ENCODE results near the gene CUTA. TPM values are rescaled to one million over a fixed set of nuclear protein-coding genes. Genes with fewer than 3 reads are reported as not detected.

Gene CUTA
- total and polyA plus RNA-seq, 3 donors from 2014 or later = 132 to 146 (median 139) TPM

DNA sequence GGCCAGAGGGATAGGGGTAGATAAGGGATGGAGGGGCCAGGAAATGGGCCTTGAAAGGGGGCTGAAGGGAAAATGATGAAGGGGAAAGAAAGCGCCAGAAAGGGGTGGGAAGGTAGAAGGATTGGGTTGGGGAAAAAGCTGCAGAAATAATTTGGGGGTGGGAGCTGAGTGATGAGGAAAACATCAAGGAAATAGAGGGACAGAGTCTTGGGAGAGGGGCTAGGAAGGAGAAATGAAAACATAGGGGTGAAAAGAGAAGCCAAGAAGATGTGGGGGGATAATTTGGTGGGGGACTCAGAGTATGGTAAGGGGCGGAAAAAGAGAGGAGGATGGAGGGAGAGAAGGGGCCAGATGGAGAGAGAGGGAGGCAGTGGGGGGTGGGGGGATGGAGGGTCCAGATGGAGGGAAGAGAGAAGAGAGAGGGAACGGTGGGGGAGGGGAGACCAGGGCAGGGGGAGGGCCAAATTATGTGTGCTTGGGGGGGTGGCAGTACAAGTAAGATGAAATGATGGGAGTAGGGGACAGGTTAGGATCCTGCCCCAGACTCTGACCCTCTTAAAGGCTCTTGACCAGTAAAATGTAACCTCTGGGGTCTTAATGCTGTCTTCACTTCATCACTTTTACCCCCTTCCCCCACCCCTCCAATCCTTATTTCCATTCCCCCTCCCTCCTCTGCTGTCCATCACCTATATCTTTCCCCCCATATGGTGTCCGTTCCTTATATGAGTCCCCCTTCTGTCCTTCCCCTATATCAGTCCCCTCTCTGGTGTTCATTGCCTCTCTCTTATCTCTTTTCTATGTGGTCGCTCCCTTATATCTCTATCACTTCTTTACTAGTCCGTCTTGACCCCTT is 2.8 kb upstream of the CUTA start:
- intact Hi-C loops (cut with DNase I; ENCODE audit: low total_unique reads) = no loop called here
- Histone ChIP-seq H3K36me3 (ENCODE audit: low read depth, missing control alignments) (no peaks in the 10 kb centered on the region), H3K4me3 (peak overlapping the region; percentile 31 to 56), H3K9me3 (no peaks in the 10 kb centered on the region), H3K27me3 (no peaks in the 10 kb centered on the region), H3K27ac (peak overlapping the region; percentile 91 to 99), H3K4me1 (peaks cover 39% of the 10 kb centered on the region)
- 53 to 58% methylated on average over 6 of the region's 6 CpGs for WGBS, 2 donors
- DNase-seq = no peak
- TF ChIP-seq, protein P1, sequence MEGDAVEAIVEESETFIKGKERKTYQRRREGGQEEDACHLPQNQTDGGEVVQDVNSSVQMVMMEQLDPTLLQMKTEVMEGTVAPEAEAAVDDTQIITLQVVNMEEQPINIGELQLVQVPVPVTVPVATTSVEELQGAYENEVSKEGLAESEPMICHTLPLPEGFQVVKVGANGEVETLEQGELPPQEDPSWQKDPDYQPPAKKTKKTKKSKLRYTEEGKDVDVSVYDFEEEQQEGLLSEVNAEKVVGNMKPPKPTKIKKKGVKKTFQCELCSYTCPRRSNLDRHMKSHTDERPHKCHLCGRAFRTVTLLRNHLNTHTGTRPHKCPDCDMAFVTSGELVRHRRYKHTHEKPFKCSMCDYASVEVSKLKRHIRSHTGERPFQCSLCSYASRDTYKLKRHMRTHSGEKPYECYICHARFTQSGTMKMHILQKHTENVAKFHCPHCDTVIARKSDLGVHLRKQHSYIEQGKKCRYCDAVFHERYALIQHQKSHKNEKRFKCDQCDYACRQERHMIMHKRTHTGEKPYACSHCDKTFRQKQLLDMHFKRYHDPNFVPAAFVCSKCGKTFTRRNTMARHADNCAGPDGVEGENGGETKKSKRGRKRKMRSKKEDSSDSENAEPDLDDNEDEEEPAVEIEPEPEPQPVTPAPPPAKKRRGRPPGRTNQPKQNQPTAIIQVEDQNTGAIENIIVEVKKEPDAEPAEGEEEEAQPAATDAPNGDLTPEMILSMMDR (IDR thresholded peaks at IDR 0.05) = no peak

DNA sequence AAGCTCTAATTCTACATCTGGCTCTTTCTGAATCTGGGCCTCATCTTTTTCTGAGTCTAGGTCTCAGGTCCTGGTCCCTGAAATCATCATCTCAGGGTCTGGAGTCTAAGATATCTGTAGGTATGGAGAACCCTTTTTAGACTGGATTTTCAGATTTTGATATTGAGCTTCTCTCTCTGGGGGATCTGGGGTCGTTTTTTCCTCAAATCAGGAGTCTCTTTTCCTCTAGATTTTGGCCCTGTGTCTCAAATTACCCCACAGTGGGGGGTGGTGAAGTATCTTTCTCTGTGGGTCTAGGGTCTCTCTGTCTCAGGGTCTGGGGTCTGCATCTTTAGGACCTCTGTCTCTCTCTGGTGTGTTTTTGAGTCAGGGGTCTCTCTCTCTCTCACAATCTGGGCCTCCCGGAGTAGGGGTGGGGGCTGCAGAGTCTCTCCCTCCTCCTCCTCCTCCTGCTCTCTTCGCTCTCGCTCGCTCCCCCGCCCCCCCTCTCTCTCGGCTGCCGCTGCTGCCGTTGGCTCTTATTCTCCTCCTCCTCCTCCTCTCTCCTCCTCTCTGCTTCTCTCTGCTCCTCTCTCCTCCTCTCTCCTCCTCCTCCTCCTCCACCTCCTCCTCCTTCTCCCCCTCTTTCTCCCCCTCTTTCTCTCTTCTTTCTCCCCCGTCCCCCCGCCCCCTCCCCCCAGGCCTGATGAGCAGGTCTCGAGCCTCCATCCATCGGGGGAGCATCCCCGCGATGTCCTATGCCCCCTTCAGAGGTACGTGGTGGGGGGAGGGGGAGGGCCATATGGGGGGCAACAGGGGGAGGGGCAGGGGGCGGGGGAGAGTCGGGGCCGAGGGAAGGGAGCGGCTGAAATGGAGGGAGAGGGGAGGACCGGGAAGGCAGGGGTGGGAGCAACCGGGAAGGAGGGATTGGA is 1.9 kb upstream of the CUTA start, which contains the start of gene SYNGAP1:
SYNGAP1 (plus strand) TSS at position 486 of the 911 bp plus-strand sequence; CDS start at position 686, 200 bp downstream.
- peak within 1 kb of the TSS; percentile 31 to 86 for H3K4me3 ChIP-seq
- peaks cover 40% of the 10 kb centered on the region for H3K4me1 ChIP-seq
- 4 to 6% methylated on average over 20 to 21 of the region's 22 CpGs for WGBS, 2 donors
- H3K36me3 ChIP-seq (ENCODE audit: low read depth, missing control alignments) = no peaks in the 10 kb centered on the region
- intact Hi-C loops (cut with DNase I; ENCODE audit: low total_unique reads) = loop anchor here (10.0 kb wide), 1 partner anchor 105 kb away; the partner anchor contains the start of genes TAPBP and ZBTB22
- DNase-seq = peak; percentile 75
- H3K27me3 ChIP-seq = no peaks in the 10 kb centered on the region
- H3K27ac ChIP-seq = peak within 1 kb of the TSS; percentile 91 to 99
- TF ChIP-seq, protein P1 (IDR thresholded peaks at IDR 0.05) = no peak
- no peak for TF ChIP-seq POLR2A (IDR thresholded peaks at IDR 0.05)
- H3K9me3 ChIP-seq = no peaks in the 10 kb centered on the region

DNA sequence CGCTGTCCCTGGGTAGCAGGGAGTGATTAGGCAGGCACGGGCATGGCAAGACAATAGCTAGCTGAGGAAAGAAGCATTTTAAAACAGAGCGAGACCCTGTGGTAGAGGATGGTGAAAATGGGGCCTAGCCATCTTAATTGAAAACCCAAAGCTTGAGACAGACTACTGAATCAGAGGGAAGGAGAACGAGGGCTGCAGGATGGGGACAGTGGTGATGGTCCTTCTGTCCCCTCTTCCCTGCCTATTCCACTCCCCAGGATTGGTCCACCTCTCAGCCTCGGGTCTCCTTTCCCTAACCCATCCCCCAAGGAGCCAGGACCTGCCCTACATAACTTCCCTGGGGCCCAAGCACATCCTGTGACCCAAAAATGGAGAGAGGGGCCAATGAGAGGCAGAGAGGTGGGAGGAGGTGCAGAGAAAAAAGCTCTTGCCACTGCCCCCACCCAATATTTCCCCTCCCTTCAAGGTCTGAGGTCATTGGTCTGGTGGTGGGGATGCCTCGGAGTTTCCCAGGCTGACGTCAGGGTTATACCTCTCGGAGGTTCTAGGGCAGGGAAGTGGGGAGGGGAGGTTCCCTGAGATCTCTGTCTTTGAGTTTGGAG is 884 bp upstream of the CUTA start:
- Histone ChIP-seq H3K27ac (peak overlapping the region; percentile 91 to 99), H3K4me1 (peaks cover 35% of the 10 kb centered on the region), H3K4me3 (peak overlapping the region in 1 of 2 donors; percentile 86), H3K36me3 (ENCODE audit: low read depth, missing control alignments) (no peaks in the 10 kb centered on the region), H3K9me3 (no peaks in the 10 kb centered on the region), H3K27me3 (no peaks in the 10 kb centered on the region)
- DNase-seq = no peak
- TF ChIP-seq, protein P1 (IDR thresholded peaks at IDR 0.05) = no peak
- no peak for TF ChIP-seq POLR2A (IDR thresholded peaks at IDR 0.05)
- WGBS, 2 donors = 17 to 20% methylated on average over 8 of the region's 8 CpGs
- intact Hi-C loops (cut with DNase I; ENCODE audit: low total_unique reads) = loop anchor here (10.0 kb wide), 1 partner anchor 104 kb away; the partner anchor contains the start of genes TAPBP and ZBTB22

DNA sequence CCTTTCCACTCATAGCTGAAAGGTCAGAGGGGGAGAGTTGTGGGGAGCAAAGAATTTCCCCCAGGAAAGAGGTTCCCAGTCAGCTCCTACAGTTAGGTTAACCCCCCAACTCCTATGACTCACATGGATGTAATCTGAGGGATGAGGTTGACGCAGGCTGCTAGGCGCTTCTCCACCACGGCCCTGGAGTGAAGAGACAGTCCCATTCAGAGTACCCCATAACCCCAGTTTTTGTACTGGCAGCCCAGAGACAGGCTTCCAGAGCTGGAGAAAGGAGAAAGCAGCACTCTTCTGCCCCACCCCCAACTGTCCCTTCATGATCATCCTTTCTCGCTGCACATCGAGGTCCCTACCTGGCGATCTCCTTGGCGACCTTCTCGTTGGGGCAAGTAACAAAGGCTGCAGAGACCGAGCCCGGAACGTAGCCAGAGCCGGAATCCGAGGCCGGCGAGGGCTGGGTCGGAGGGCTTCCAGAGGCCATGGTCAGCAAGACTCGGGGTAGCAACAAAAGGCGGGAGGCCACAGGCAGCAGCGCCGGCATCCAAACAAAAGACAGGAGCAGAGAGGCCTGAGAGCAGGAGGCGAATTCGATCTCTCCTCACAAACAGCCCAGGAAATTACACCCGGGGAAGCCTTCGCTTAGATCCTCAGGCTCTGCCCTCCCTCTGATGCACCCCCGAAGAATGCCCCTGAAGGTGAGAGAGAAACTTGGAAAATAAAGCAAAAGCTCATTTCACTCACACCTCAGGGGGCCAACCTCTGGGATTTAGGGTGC is 592 bp downstream of the CUTA start:
- DNase-seq = no peak
- peak overlapping the region; percentile 91 to 99 for H3K27ac ChIP-seq

More for the DNA sequence above, 592 bp downstream of the CUTA start:
- H3K36me3 ChIP-seq (ENCODE audit: low read depth, missing control alignments) = no peaks in the 10 kb centered on the region
- peaks cover 37% of the 10 kb centered on the region for H3K4me1 ChIP-seq
- no peaks in the 10 kb centered on the region for H3K27me3 ChIP-seq
- intact Hi-C loops (cut with DNase I; ENCODE audit: low total_unique reads) = loop anchor here (10.0 kb wide), 1 partner anchor 103 kb away; the partner anchor contains the start of genes TAPBP and ZBTB22
- 1 to 2% methylated on average over 24 to 25 of the region's 25 CpGs for WGBS, 2 donors
- peak overlapping the region; percentile 59 to 86 for H3K4me3 ChIP-seq
- H3K9me3 ChIP-seq = no peaks in the 10 kb centered on the region
- TF ChIP-seq POLR2A (IDR thresholded peaks at IDR 0.05) = no peak
- TF ChIP-seq, protein P1 (IDR thresholded peaks at IDR 0.05) = no peak

Data from testis (tissue), 3 donors.